ENCODE measurements around the gene CTPS1. TPM values are rescaled to one million over a fixed set of nuclear protein-coding genes. Genes with fewer than 3 reads are reported as not detected.

Gene CTPS1
- total RNA-seq, 6 experiments from 2014 or later: 89.3 to 125 (median 91.6) TPM

DNA sequence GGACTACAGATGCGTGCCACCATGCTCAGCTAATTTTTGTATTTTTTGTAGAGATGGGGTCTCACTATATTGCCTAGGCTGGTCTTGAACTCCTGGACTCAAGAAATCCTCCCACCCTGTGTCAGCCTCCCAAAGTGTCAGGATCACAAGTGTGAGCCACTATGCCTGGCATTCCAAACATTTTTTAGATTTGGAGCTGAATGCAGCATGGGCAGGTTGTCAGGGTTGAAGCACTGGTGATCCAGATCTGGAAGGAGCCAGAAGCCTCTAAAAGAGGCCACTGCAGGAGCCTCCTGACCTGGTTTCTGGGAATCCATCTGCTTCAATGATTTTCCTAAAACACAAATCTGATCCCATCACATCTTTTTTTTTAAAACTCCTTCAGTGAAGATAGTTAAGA is 1.8 kb upstream of the CTPS1 start:
- peak overlapping the region; percentile 86 for H3K27ac Mint-ChIP-seq
- DNase-seq: peak; percentile 43
- peaks cover 72% of the 10 kb centered on the region for H3K4me1 Mint-ChIP-seq (ENCODE audit: low read depth)
- H3K4me3 Mint-ChIP-seq: 0 out of 2 replicates have a peak overlapping the region, but pooled peaks have one; percentile 7
- no peaks in the 10 kb centered on the region for H3K27me3 Mint-ChIP-seq (ENCODE audit: insufficient read depth)
- H3K36me3 Mint-ChIP-seq (ENCODE audit: low read depth): peaks cover 19% of the 10 kb centered on the region
- no peaks in the 10 kb centered on the region for H3K9me3 Mint-ChIP-seq
- TF ChIP-seq, protein P1, sequence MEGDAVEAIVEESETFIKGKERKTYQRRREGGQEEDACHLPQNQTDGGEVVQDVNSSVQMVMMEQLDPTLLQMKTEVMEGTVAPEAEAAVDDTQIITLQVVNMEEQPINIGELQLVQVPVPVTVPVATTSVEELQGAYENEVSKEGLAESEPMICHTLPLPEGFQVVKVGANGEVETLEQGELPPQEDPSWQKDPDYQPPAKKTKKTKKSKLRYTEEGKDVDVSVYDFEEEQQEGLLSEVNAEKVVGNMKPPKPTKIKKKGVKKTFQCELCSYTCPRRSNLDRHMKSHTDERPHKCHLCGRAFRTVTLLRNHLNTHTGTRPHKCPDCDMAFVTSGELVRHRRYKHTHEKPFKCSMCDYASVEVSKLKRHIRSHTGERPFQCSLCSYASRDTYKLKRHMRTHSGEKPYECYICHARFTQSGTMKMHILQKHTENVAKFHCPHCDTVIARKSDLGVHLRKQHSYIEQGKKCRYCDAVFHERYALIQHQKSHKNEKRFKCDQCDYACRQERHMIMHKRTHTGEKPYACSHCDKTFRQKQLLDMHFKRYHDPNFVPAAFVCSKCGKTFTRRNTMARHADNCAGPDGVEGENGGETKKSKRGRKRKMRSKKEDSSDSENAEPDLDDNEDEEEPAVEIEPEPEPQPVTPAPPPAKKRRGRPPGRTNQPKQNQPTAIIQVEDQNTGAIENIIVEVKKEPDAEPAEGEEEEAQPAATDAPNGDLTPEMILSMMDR (IDR thresholded peaks at IDR 0.05): no peak

DNA sequence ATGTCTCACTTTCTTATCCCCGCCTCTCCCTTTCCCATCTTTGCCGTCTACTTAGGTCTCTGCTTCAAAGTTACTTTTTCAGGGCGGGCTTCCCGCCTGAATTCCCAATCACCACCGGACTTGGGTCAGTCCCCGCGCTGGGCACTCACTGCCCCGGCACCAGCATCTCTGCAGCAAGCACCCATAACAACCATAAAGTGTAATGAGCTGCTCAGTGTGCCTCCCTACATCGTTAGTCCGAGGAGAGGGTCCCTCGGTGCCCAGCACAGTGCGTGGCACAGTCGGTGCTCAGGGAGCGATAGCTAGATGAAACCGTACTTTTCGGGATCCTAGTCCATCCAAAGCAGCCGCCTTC is 633 bp upstream of the CTPS1 start:
- no peaks in the 10 kb centered on the region for H3K9me3 Mint-ChIP-seq
- peak overlapping the region; percentile 83 for H3K4me3 Mint-ChIP-seq
- TF ChIP-seq, protein P1 (IDR thresholded peaks at IDR 0.05): no peak
- no peak for DNase-seq
- H3K27ac Mint-ChIP-seq: peak overlapping the region; percentile 91
- H3K36me3 Mint-ChIP-seq (ENCODE audit: low read depth): peaks cover 27% of the 10 kb centered on the region
- no peaks in the 10 kb centered on the region for H3K27me3 Mint-ChIP-seq (ENCODE audit: insufficient read depth)
- peaks cover 80% of the 10 kb centered on the region for H3K4me1 Mint-ChIP-seq (ENCODE audit: low read depth)

DNA sequence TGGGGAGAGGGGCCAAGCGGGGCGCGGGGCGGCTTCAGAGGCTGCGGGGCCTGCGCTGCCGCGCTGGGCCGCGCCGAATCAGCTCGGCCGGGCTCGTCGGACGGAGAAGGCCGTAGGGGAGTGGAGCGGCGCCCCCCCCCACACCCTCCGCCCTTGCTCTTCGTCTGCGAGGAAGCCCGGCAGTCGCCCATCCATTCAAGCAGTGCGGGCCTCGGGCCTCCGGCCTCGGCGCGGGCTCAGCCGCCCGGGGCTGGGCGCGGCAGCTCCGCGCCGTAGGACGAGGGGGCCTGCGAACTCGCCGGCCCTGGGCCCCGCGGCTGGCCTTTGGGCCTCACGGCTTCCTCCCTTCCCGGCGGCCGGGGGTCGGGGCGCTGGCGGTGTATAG is 564 bp downstream of the CTPS1 start:
- peaks cover 34% of the 10 kb centered on the region for H3K36me3 Mint-ChIP-seq (ENCODE audit: low read depth)
- H3K4me1 Mint-ChIP-seq (ENCODE audit: low read depth): peaks cover 80% of the 10 kb centered on the region
- DNase-seq: no peak
- H3K4me3 Mint-ChIP-seq: peak overlapping the region; percentile 96
- peak overlapping the region; percentile 95 for H3K27ac Mint-ChIP-seq
- TF ChIP-seq, protein P1 (IDR thresholded peaks at IDR 0.05): no peak
- no peaks in the 10 kb centered on the region for H3K9me3 Mint-ChIP-seq
- H3K27me3 Mint-ChIP-seq (ENCODE audit: insufficient read depth): no peaks in the 10 kb centered on the region

DNA sequence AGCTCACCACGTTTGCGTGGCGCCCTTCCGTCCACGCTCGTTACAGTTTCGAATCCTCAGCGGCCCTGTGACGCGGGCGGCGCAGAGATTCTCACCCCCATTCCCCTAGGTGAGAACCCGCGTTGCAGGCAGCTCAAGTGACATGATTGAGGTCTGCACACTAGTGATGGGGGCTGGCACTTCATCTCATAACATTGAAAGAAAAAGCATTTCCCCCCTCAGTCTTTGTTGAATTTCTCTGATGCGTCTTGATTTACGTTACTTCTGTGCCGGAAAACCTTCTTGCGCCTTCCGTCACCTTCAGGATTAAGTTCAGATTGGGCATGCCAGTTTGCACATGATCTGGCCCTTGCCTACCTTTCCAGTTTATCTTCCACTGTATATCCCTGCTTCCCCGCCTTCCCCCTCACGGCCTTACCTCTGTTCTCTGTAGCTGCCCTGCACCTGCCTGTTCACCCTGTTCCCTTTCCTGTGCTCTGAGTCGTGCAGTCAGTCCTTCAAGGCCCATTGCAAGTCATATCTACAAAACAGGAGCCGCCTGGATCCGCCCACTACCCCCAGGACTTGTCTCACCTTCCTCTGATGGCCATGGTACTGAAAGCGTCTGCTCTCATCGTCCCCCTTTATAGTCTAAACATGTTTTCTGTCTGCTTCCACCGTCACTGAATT is 1.1 kb downstream of the CTPS1 start:
- peak; percentile 25 for DNase-seq
- peaks cover 82% of the 10 kb centered on the region for H3K4me1 Mint-ChIP-seq (ENCODE audit: low read depth)
- H3K9me3 Mint-ChIP-seq: no peaks in the 10 kb centered on the region
- peaks cover 40% of the 10 kb centered on the region for H3K36me3 Mint-ChIP-seq (ENCODE audit: low read depth)
- peak overlapping the region; percentile 96 for H3K4me3 Mint-ChIP-seq
- no peaks in the 10 kb centered on the region for H3K27me3 Mint-ChIP-seq (ENCODE audit: insufficient read depth)
- TF ChIP-seq, protein P1 (IDR thresholded peaks at IDR 0.05): no peak
- H3K27ac Mint-ChIP-seq: peak overlapping the region; percentile 95

DNA sequence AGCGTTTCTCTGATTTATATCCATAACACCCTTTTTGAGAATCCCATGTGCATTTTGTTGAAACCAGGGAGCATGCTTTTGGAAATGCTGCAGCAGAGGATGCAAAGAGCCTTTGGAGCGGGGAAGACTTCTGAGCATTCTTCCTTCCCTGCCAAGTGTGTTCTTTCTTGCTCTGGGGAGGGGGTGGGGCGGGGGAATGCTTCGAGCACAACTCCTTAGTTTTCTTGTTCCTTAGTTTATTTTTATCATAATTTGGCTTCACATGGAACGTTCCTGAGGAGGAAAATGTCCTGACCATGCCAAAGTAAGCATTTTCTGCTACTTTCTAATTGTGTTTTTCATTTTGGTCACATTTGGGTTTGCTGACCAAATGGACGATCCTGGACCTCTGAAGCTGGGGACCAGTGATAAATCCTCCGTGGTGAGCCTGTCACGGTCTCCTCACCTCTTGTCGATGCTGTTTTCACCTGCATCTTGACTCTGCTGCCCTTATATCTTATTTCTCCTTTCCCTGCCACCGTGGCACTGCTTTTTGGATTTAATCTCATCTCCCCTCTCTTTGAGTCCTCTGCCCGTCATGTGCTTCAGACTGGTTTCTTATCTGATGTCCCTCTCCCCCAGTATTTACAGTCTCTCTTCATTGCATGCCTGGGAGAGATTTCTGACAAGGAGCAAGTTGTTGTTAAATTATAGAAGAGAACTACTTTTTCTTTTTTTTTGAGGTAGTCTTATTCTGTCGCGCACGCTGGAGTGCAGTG is 2.4 kb downstream of the CTPS1 start:
- DNase-seq: no peak
- Mint-ChIP-seq H3K4me3 (peak overlapping the region; percentile 96), H3K36me3 (ENCODE audit: low read depth) (peaks cover 52% of the 10 kb centered on the region)

More for the DNA sequence above, 2.4 kb downstream of the CTPS1 start:
- no peaks in the 10 kb centered on the region for H3K27me3 Mint-ChIP-seq (ENCODE audit: insufficient read depth)
- peaks cover 82% of the 10 kb centered on the region for H3K4me1 Mint-ChIP-seq (ENCODE audit: low read depth)
- peak overlapping the region; percentile 61 for H3K27ac Mint-ChIP-seq
- H3K9me3 Mint-ChIP-seq: no peaks in the 10 kb centered on the region
- TF ChIP-seq, protein P1 (IDR thresholded peaks at IDR 0.05): no peak
